GM19455 (cell line): ENCODE measurements around the gene STARD13.

Experiments
- ATAC-seq: cut with Tn5 transposase; IDR thresholded peaks from one replicate; pipeline ENCODE4 v1.9.1; 2021; ENCODE audit not compliant: unreplicated experiment

STARD13 gene

DNA sequence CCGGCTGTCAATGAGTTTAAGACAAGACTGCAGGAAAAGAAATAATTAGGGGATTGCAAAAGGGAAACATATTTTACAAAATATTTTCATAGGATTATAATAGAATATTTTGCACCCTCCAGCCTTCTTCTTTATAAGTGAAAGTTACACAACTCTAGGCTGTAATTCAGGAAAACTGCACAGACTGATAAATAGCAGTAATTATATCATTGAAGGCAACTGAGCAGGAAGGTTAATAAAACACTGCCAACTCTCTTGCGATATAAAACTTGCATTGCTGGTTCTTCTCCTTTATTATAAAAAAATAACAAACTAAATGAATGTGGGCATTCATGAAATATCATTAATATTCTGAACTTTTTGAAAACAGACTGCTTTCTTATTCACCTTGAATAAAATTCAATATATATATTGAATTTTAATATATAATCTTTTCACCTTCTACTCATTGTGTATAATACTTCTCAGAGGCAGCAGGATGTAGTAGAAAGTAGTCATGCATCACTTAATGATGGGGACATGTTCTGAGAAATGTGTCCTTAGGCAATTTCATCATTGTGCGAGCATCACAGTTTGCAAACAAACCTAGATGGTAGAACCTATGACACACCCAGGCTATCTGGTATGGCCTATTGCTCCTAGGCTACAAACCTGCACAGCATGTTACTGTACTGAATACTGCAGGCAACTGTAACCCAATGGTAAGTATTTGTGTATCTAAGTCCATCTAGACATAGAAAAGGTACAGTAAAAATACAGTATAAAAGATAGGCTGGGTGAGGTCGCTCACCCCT, 24.9 kb upstream of the STARD13 start:
- no peak for ATAC-seq

DNA sequence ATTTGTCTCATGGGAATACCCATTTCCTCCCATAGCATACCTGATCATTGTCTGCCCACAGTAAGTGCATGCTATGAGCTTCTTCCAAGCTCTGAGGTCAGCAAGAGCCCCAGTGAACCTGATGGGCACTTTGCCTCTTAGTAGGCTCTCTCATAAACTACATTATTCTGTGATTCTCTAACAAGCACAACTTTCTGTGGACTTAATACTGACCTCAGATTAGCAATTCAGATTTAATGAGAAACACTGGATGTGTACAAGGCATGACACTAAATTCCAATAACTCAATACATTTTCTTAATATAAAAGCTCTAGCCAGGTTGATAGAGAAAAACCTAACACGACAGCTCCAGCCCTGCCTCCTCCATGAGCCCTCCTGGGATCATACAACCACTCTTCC, 23.3 kb upstream of the STARD13 start:
- ATAC-seq = no peak

DNA sequence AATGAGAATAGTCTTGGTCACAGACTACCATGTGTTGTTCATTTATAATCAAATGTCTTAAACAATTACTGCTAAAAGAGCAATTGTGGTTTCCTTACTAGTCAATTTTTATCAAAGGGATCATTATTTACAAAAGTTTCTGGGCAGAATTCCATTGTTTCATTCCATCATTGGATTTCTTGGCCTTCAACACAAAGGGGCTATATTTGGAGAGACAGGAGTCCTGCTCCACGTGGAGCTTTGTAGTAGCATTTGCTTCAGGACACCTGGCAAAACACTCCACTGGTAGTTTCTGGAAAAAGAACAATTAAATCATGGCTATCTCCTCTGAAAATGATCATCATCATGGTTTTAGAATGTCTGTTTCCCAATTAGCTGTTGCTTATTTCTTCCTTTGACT, 22.3 kb upstream of the STARD13 start:
- ATAC-seq = no peak

DNA sequence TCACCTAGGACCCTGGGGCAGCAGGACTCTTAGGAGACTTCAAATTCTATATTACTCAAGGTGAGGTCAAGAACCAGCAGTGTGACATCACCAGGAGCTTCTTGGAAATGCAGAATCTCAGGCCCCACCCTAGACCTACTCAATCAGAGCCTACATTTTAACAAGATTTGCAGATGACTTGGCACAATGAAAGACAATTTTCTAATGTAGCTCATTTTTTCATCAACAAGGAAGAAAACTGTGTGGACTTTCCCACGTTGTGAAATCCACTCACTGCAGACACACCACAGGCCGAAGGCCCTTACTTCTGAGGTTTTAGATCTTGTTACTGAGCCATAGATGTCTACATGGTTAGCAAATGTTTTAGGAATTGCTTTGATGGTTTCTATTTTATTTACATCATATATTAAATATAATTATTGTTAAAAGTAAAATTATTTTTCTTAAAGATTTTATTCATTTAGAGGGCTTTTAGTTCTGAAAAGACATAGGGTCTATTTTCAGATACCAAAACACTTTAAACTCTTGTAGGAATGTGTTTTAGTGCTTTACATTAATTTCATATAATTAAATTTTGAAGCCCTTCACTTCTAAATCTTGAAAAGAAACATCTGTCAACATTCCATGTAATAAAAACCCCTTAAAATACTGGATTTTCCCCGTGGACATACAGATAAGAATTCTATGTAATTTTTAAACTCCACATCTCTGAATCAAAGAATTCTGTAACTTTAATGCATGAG, 18.5 kb upstream of the STARD13 start:
- ATAC-seq = no peak

DNA sequence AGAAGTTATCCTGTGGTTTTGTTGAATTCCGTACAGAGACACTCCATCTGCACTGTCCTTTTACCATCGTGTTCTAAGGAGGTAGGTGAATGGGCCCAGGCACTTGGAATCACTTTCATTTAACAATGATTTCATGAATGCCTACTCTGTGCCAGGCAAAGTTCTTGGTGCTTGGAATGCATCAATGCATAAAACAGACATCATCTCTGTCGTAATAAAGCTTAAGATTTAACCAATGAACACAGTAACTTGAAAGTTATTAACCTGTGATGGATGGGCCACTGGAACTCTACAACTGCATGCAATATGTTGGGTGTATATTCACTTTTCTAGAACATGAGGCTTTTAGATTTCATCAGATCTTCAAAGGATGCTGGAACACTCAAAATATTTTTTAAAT, 14.1 kb upstream of the STARD13 start:
- no peak for ATAC-seq

DNA sequence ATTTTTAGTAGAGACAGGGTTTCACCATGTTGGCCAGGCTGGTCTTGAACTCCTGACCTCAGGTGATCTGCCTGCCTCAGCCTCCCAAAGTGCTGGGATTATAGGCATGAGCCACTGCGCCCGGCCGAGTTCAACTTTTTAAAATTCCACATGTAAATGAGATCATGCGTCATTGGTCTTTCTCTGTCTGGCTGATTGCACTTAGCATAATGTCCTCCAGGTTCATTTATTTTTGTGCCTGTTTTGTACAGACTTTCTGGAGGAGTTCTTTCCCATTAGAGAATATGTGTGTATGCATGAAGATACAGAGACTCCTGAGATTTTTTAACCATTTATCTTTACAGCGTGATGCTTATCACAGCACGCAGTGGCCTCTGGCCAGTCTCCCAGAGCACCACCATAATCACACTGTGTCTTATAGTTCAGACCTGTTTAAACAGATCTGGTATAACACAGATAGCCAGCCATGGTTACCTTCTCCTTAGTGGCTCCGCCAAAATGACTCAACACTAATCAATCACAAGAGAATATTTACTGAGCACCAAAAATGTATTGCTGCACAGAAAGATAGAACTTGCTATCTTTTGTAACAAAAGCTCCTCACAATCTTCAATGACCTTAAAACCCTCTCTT, 11.4 kb upstream of the STARD13 start:
- no peak for ATAC-seq

DNA sequence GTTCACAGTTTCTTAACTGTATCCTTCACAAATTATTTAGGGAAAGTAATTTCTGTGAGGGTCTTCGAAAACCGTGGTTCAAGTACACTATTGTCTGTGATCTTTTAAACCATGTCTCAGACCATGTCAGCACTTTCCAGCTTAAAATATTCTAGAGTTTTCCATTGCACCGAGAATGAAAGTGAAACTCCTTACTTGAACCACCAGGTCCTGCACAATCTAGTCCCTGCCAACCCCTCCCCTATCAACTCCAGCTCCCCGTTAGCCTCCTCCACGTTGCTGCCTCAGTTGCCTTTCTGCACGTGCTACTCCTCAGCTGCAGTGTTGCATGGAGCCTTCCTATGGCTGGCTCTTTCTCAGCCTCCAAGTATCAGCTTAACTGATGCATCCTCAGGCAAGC, 7.2 kb upstream of the STARD13 start:
- ATAC-seq = no peak

DNA sequence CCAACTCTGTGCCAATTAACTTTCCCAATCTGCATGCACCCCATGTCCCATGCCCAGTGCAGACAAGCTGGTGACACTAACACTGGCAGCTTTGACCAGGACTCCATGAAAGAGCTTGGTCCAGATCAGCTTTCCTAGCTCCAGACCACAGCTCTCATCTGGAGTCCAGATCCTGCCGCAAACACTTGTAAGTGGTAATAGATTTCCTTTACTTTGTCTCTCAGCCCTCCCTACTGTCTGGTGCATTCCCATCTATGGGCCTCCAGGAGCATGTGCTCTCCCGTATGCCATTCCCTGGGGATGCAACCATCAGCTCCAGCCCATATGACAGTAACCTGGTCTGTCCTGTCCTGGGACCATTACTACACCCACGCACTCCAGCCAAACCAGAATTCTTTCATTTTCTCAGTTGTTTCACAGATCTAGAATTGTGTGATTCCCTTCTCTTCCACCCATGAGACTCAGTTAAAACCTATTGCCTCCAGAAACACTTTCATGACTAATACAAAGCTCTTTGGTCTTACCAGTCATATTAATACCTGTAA, 4.9 kb upstream of the STARD13 start:
- ATAC-seq = no peak

DNA sequence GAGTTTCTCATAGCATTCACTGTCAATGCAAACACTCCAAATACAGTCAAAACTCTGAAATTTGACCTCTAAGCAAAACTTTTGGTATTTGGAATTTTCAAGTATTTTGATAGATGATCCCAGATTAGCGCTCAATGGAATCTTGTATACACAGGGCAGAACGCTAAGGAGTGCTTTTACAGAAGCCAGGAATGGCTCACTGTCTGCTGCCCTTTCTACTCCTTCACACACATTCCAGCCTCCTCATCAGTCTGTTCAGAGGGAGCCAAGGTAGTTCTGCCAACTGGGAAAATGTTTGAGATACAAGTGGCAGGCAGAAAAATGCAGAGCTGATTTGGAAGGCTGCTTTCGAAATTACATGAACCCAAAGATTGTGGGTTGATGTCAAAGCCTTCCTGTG, 4.4 kb upstream of the STARD13 start:
- no peak for ATAC-seq

DNA sequence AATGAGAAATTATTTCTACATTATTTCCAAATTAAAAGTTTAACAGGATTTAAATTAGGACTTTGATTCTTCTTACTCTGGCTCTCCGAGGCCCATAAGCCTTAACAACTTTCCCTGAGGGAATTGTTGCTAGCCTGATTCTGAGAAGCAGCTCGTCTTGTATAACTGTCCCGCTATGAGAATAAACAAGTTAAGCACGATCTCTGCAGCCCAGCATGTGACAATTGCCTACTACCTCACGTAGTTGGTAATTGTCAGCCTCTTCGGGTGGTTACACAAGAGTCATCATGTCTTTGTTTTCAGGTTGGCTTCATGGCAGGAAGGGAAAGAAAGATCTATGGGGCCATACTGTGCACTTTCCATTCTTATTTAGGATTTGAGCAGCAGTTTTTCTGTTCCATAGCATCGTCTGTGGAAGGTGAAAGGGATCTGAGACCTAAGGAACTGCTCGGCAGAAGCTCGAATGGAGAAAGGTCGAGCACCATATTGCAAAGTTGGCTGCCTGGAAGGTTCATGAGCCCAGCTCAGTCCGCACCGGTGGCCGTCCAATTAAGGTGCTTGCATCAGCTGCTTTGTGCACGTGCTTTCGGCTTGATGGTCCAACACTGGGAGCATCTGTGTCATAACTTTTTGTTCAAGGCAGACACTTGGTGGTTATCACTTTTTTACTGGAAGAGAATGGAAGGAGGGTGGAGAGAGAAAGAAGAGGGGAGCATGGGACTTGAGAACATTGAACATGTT, 1.8 kb upstream of the STARD13 start:
- ATAC-seq = no peak

DNA sequence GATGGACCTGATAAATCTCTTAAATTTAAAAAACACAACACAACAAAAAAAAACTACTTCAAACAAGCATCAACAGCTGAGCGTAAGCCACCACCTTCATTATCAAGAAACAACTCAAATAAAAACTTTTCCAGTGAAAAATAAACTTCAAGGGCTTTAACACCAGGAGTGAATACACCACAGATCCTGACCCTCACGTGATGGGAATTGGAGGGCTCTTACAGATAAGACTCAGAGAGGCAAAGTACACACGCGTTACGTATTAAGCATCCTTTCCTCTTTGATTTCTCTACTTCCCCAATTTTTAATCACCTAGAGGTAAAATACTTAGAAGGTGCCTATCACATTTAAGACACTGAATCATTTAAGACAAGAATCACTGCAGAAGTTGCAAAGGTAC, 573 bp upstream of the STARD13 start:
- ATAC-seq = no peak

DNA sequence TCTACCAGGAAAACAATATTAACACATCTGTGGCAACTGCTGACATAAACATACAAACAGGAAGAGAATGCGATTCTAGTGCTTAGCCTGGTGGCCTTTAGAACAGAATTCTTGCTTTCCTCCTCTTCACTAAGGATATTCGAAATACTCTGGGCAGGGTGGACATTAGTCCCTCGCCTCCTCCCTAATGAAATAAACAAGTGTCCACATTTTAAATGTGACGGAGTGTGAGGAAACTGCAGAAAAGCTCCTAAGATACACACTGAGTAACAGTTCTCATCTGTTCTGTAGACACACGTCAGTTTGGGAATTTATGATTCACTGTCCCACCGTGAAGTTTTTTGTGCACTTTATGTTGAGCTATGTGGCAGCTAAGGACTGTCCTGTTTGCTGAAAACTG, 639 bp downstream of the STARD13 start:
- ATAC-seq = no peak

DNA sequence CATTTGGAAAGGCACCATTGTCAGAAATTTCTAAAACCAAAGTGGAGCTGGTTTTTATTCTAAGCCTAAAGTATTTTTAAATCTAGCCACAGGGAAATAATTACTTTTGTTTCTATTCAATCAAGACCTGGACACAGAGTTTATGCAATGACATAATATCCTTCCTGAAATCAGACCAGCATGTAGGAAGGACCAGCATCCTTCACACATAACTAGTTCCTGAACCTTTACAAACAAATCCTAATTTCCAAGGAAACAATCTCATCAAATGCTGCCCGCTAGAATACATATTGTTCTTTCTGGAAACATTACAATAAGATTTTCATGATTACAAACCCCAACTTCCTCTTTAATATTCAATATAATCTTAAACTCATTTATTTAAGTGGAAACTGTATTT, 1.5 kb downstream of the STARD13 start:
- ATAC-seq = no peak

DNA sequence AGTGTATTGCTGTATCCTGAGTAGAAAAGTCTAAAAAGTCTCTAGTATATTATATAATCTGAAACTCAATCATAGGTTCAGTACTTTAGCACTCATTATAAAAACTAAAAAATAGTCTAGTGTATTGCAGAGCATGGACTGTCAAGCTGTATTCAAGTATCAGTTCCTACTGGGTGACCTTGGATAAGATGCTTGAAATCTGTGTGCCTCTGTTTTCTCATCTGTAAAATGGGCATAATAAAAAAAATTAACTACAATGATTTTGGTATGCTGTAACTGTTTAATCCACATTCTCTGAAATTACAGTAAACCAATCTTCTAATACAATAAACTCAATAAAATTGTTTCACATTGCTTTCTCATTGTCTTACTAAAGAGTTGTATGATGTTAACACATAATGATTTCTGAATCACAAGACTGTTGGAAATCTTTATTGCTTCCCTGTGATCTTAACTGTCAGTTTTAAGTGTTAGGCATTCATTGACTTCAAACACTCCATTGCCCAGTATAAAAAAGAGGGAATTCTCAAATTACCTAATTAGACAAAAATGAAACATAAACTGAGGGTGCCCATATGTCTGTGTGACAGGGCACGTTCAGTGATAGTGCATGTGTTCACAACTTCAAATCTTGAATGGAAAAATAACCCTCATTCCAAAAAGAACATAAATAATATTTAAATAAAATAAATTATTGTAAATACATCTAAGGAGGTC, 2.2 kb downstream of the STARD13 start:
- ATAC-seq = no peak

DNA sequence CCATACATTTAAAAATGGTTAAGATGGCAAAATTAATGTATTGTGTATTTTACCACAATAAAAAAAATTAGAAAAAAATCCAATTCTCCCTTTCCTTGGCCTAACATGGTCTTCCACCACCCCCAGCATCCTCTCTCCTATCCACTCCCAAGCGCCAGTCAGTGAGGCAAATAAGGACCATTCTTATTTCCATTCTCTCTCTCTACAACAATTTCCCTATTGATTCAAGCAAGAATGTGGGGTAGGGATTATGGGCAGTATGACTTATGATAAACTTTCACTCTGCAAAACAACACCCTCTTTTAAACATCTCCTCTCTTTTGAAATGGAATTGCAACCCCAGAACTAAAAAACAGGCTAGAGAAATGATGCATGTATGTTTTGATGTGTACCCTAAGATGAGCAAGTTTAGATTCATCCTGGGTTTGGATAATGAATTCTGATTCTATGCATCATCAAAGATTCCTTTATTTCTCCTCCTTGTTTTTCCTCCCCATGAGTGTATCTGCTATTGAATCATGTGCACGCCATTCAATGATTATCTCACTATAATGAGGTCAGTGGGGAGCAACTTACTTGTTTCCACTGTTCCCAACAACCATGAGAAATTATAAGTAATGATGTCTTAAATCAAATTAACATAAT, 3.5 kb downstream of the STARD13 start:
- no peak for ATAC-seq

DNA sequence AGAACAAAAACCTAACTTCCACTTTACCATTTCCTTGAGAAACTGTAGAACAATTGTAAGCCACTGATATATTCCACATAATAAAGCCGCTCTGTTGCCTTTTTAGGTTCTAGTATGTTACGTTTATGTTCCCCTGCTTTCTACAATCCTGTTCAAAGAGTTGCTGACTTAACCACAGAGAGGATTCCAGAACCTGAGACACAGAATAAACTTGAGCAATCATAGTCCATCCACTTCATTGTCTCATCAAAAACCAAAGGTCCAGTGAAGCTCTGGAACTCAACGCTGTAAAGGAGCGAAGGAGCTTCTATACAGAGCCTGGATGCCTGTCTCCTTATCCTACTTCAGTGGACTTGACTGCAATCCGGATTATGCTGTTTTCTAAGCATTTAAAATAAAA, 4.6 kb downstream of the STARD13 start:
- ATAC-seq = no peak

DNA sequence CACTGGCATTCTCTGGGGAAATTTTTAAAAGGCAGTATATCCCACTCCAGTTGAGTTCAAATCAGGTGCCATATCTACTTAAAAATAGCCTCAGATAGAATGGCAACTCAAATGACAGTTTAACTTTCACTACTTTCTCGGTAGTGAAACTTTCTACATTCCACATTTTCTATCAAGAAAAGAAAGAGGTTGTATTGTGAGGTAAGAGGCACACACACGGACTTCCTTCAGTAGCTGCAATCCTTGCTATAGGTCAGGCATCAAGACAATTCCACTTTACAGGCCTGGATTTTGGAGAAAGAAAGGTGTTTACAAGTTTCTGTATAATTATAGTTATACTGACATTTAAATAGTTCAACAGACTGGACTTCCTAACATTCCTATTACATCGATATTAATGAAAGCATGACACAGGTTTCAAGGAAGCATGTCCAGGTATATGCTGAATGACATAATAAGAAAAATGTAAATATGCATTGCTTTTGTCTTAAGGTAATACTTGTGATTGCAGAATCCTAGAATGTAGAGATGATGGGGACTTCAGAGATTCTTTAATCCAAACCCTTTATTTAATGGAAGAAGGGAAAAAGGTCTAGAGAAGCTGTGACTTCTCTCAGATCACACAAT, 5.2 kb downstream of the STARD13 start:
- ATAC-seq = no peak

DNA sequence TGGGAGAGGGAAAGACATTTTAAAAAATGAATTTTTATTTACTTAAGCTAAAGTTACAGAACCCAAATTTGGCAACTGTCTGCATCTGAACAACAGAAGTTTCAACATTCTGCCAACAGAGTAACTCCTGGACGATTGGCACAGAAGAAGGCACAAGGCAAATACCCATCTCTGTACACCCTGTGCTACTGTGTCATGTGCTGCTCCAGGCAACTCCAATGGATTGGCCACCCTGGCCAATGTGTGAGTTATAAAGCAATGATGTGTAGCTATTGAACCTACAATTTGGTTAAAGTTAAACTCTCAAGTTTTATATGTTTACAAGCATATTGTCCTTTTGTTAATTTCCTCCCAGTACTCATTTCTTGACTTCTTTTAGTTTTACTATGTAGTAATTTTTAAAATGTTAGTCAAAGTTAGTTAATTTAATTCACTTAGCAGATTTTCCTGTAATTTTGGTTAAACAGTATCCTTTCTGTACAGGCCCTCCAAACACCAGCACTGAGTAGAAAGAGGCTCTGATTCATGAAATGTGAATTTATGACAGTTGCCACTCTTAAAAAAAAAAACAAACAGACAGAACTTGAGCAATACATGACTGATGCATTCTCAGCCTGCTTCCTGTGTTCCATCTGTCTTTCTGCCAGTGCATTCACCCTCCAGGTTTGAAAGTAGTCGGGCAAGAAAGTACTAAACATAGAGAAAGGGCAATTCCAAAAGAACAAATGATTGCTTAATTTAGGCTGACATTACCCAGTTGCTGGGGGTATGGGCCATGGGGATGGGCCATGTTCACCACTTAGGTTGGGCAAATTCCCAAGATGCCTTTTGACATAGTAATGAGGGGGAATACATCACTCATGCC, 5.9 kb downstream of the STARD13 start:
- ATAC-seq = no peak

DNA sequence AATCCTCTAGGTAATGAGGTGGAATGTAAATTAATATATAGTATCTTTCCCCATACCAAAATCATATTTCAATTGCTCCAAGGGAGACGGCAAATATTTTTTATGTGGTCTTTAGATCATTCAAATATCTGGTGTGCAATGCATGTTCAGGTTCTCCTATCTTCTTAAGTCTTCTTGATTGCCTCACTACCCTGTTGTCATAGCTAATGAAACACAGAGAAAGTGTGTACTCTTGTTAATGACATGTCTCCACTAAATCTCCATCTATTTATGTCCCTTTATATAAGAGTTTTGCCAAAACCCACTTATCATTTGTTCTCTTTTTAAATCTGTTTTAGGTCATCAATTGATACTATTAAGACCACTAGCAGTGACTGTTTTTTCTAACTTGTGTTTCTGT, 6.6 kb downstream of the STARD13 start:
- no peak for ATAC-seq
